Measurements from ENCODE around the gene IL10RA.
"Not testable (repeated sequence)": the region's sequence is repeated elsewhere in the genome, so short reads cannot be mapped to it uniquely, and the experiment has no call there.

The IL10RA gene

DNA sequence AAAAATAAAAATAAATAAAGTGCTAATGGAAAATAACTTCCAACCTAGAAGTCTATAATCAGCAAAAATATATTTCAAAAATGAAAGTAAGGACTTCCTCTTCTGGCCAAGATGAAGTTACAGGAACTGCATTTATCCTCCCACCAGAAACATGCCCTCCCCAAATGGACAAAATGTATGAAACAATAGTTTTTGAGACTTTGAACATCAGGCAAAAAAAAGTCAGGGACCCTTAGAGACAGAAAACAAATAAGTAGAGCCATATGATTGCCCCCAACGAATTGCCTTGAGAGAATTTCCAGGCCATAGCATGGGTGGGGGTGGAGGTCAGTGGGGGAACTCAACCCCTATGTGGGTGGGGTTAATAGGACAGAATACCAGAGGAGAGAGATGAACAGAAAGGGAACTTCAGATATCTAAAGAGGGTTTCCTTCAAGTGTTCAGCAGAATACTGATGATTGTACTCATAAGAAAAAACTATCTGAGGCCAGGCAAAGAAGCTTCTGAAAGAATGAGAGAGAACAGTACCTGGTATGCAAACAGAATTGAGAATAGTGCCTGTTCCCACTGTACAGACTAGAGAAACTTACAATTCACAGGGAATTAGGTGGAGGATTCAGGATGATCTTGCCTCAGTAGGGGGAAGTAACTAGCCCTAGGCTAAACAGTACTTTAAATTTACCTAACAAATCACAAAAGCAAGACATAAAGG lies 26.6 kb upstream of the IL10RA start:
- Histone ChIP-seq H3K27ac (peak overlapping the region in 4 of 21 experiments; percentile 11 to 63 (median 26)), H3K4me3 (no peak overlapping the region)

DNA sequence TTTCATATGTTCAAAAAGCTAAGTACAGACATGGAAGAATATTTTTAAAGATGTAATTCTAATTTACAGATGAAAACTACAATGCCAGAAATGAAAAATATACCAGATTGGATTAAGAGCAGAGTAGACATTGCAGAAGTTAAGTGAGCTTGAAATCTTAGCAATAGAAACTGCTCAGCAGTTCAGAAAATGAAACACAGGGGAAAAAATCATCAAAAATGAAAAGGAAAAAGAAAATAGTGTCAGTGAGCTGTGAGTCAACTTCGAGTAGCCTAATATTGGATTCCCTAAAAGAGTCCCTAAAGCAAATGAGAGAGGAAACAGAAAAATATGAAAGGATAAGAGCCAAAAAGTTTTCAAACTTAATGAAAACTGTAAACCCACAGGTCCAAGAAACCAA lies 25.8 kb upstream of the IL10RA start:
- peak overlapping the region in 3 of 21 experiments; percentile 11 to 63 (median 23) for H3K27ac ChIP-seq
- H3K4me3 ChIP-seq = no peak overlapping the region

DNA sequence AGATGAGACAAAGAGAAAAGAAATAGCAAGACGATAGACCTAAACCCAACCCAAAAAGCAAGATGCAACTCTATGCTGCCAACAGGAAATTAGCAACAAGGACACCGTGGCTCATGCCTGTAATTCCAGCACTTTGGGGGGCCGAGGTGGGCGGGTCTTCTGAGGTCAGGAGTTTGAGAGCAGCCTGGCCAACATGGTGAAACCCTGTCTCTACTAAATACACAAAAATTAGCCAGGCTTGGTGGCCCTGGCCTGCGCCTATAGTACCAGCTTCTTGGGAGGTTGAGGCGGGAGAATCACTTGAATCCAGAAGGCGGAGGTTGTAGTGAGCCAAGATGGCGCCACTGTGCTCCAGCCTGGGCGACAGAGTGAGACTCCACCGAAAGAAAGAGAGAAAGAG lies 24.3 kb upstream of the IL10RA start:
- Histone ChIP-seq H3K27ac (no peak overlapping the region), H3K4me3 (no peak overlapping the region)

DNA sequence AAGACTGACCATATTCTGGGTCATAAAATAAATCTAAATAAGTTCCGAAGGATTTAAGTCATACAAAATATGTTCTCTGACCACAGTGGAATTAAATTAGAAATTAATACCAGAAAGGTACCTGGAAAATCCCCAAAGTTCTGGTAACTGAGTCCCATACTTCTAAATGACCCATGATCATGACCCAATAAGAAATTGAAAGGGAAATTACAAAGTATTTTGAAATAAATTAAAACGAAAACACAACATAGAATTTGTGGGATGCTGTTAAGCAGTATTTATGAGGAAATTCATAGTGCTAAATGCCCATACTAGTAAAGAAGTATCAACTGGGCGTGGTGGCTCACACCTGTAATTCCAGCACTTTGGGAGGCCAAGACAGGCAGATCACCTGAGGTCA lies 23.4 kb upstream of the IL10RA start:
- Histone ChIP-seq H3K4me3 (no peak overlapping the region), H3K27ac (no peak overlapping the region)

DNA sequence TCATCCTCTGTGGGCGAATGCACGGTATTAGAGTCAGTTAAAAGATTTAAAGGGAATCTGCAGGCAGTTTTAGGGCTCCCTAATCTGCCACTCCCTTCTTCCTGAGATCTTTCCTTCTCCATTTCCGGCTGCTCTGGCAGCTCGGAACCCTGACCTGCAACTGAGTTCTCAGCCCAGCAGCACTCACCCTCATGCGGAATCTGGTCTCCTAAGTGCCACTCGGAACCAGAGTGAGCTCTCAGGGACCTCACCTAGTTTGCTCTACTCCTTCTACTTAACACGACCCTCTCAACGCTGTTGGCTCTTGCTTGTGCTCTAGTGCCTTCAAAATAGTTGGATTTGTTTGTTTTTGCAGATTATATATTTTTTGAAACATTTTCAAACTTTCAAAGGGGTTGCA lies 19.3 kb upstream of the IL10RA start:
- no peak overlapping the region for H3K27ac ChIP-seq
- no peak overlapping the region for H3K4me3 ChIP-seq

DNA sequence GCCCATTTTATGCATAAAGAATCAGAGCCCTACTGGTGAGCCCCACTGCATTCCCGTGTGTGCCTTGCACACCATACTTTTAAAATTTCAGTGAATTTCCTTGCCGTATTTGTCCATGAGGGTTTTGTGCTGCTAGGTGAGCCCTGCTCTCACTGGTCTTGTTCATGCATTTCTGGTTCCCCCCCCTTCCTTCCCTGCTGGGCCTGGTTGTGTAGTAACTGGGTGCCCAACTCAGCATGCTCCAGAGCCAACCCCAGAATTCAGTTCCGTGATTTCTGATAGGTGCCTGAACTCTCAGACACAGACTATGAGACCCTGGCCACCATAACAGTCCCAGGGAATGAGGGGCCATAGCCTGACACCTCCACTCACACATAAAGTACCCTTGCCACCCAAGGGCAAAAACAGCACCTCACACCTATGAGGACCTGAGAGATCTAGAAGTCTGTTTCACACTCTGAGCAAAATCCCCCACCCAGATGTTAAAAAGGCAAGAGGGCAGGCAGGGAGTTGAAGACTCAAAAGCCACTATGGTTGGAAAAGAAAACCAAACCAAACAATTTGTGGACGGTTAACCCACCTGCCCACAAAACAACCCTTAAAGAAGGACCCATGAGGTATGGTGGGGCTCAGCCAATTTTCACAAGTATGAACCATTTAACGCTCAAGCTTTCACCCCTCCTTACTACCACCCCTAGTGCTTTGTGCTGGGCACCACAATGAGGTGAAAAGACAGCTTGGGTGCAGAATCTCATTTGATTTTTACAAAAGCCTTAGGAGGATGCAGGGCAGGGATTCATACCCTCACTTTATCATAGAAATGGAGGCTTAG lies 16.8 kb upstream of the IL10RA start:
- Histone ChIP-seq H3K27ac (peak overlapping the region in 2 of 21 experiments; percentile 0 to 79), H3K4me3 (no peak overlapping the region)

DNA sequence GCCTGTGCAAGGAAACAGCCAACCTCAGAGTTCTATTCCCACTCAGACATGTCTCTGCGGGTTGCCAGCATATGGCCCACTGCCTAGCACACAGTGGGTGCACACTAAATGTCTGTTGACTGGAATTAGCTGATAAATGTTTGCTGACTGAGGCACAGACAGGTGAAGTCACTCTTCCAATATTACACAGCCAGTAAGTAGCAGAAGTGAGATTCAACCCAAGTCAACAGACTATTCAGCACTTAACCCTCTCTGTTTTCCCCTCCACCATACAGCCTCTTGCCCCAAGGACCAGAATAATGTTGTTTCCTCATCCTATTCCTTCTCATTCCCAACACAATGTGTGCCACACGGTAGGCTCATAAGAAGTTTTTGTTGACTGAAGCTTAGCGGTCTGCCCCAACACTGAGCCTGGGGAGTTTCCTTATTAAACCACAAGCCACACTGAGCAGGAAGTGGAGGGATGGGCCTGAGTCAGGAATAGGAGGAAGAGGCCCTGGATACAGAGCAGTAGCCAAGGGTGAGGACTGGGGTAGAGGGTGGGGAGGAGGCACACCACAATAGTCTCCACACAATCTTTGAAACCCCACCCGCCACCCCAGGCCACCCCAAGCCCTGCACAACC lies 15.7 kb upstream of the IL10RA start:
- no peak overlapping the region for H3K4me3 ChIP-seq
- H3K27ac ChIP-seq = peak overlapping the region in 6 of 21 experiments; percentile 0 to 79 (median 40)

DNA sequence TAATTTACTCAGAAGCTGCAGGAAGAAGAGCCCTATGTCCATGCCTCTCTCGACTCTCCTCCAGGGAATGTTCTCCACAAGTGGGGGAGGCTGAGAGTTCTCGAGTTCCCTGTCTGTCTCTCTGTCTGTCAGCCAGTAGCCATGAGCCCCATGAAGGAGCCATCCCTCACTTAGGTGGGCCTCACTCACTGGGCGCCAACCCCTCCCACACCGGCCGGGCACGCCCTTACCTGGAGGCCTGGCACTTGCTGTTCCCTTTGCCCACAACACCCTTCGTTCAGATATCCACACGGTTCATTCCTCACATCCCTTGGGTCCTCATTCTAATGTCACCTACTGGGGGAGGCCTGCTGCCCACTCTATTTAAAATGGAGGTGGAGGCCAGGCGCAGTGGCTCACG lies 14.2 kb upstream of the IL10RA start:
- Histone ChIP-seq H3K27ac (no peak overlapping the region), H3K4me3 (no peak overlapping the region)

DNA sequence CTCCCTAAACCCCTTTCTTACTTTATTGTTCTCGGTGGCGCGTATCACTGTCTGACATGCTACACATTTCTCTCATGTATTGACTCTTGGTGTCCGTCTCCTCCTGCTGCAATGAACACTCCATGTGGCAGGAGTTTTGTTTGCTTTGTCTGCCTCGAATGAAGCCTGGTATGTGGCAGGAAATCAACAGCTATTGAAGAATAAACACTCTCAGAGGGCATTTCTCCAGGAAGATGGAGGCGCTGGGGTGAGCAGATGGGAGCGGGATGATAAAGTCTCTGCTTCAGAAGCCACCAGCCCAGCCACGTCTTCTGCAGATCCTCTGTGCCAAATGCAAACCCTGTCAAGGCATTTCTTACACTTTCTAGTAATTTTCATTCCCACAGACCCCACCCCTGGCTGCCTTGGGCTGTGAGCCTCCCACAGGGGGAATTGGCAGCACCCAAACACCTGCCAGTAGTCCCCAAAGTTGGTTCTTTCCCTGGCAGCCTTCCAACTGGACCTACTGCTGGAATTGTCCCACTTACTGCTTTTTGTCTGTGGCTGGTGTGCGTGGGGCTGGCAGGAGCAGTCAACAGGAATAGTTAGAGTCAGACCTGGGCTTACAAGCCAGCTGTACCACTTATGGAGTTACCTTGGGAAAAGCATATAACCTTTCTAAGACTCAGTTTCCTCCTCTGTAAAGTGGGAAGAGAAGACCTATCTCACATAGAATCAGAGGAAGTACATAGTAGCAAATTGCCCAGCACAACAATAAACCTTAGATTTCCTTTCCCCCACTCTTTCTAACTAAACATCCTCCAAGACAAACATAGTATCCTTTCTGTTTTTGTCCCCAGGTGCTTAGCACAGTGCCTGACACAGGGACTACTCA lies 13.3 kb upstream of the IL10RA start:
- peak overlapping the region in 3 of 21 experiments; percentile 12 to 80 (median 61) for H3K27ac ChIP-seq
- no peak overlapping the region for H3K4me3 ChIP-seq

DNA sequence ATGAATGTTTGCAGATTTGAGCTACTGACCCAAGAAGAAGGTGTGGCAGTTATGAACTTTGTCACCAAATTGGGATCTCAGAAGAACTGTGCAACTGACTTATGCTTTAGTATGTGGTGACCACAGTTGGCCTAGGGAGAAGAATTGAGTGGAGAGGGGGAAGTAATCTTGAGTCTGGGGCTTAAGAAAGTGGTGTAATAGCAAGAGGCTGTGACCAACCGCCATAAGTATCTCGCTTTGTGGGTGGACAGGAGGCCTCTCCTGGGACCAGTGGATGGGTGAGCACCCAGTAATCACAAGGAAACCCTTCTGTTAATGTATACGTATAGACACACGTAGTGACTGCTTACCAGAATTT lies 12.7 kb upstream of the IL10RA start:
- Histone ChIP-seq H3K4me3 (no peak overlapping the region), H3K27ac (peak overlapping the region in 3 of 21 experiments; percentile 12 to 80 (median 61))

DNA sequence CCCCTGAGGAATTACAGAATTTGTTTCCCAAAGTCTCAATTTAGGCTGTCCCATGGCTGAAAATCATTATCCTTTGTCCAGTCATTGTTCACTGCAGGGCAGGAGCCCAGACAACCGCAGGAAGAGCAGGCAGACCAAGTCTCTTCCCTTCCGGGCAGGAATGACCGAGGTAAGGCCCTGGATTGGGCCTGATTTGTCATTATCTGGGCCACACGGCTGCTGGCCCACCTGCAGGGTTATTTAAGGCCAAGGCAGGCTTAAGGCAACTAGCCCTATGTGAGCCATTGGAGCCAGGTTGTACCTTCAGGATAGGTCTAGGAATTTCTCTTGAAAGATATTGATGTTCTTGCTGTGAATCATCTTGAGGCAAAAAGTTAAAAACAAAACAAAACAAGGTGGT lies 9.7 kb upstream of the IL10RA start:
- Histone ChIP-seq H3K4me3 (no peak overlapping the region), H3K27ac (peak overlapping the region in 7 of 21 experiments; percentile 5 to 60 (median 34))

DNA sequence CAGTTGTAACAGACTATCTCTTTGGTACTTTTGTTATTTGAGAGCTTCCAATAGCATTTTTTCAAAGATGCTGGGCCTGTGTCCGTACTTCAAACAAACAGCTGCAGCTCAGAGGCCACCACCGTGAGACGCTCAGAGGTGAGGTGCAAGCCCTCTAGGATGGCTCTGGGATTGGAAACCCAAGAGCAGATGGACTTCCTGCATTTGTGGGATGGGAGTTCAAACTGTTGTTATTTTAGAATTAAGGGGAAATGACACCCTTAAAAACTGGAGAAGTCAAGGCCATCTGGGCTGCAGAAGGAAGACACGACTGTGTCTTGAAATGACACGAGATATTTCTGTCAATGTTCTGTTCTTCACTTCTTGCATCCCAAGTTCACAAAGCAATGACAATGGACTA lies 9.2 kb upstream of the IL10RA start:
- H3K4me3 ChIP-seq = no peak overlapping the region
- H3K27ac ChIP-seq = peak overlapping the region in 6 of 21 experiments; percentile 11 to 84 (median 36)

DNA sequence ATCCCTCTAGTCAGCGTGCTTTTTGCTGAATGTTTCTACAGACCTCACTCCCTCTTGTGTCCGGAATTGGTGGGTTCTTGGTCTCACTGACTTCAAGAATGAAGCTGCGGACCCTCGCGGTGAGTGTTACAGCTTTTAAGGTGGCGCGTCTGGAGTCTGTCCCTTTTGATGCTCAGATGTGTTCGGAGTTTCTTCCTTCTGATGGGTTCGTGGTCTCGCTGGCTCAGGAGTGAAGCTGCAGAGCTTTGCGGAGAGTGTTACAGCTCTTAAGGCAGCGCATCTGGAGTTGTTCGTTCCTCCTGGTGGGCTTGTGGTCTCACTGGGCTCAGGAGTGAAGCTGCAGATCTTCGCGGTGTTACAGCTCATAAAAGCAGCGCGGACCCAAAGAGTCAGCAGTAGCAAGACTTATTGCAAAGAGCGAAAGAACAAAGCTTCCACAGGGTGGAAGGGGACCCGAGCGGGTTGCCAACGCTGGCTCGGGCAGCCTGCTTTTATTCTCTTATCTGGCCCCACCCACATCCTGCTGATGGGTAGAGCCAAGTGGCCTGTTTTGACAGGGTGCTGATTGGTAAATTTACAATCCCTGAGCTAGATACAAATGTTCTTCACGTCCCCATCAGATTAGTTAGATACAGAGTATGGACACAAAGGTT lies 8.5 kb upstream of the IL10RA start:
- H3K27ac ChIP-seq = peak overlapping the region in 4 of 21 experiments; percentile 11 to 84 (median 17)
- not testable (repeated sequence) for H3K4me3 ChIP-seq

DNA sequence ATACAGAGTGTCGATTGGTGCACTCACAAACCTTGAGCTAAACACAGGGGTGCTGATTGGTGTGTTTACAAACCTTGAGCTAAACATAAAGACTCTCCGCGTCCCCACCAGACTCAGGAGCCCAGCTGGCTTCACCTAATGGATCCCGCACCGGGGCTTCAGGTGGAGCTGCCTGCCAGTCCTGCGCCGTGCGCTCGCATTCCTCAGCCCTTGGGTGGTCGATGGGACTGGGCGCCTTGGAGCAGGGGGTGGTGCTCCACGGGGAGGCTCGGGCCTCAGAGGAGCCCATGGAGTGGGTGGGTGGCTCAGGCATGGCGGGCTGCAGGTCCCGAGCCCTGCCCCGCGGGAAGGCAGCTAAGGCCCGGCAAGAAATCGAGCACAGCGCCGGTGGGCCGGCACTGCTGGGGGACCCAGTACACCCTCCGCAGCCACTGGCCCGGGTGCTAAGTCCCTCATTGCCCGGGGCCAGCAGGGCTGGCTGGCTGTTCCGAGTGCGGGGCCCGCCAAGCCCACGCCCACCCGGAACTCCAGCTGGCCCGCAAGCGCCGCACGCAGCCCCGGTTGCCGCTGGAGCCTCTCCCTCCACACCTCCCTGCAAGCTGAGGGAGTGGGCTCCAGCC lies 7.8 kb upstream of the IL10RA start:
- H3K27ac ChIP-seq = peak overlapping the region in 6 of 21 experiments; percentile 1 to 84 (median 75)
- H3K4me3 ChIP-seq = not testable (repeated sequence)

DNA sequence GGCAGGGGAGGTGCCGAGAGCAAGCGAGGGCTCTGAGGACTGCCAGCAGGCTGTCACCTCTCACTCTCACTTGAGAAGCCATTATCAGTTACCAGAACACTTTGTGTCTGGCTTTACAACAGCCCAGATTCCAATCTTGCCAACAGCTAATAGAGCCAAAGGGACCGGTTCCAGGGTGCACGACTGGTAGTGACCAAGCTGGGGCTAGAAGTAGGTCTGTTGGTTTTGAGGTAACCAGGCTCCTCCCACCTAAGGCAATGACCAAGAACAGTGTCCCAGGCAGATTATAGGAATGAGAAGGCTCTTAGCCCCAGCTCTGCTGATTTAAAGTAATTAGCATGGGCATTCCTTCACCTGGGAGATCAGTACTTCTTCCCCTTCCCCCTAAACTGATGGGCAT lies 7.2 kb upstream of the IL10RA start:
- H3K27ac ChIP-seq = peak overlapping the region in 12 of 21 experiments; percentile 1 to 84 (median 72)
- H3K4me3 ChIP-seq = no peak overlapping the region

DNA sequence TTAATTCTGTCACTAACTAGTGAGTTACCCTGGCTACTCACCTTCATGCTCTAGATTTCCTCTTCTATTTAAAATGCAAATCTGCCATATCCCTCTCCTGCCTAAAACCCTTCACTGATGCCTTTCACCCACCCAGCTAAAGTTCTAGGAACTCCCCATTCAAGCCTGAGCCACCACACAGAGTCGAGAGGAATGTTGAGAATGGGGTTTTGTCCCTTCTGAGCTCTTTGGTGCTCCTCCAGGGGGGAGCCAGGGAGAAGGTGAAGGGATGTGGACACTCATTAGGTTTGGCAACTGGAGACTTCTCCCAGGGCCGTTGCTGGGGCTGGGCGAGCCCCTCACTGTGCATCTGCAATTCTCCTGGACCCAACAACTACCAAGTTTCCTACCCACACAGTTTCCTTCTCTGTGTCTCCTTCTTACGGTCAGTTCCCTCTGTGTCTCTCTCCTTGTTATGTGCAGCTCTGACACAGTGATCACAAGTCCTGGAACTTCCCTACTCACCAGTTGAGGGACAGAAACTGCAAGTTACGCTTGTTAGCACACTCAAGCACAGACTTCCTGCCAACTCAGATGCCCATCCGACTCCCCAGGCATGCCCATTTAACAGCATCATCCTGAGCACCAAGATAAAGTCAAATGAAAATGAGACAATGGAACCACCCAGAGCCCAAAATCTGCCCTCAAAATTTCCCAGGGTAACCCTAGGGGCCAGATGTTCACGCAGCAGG lies 6.5 kb upstream of the IL10RA start:
- Histone ChIP-seq H3K4me3 (no peak overlapping the region), H3K27ac (peak overlapping the region in 13 of 21 experiments; percentile 17 to 84 (median 71))

DNA sequence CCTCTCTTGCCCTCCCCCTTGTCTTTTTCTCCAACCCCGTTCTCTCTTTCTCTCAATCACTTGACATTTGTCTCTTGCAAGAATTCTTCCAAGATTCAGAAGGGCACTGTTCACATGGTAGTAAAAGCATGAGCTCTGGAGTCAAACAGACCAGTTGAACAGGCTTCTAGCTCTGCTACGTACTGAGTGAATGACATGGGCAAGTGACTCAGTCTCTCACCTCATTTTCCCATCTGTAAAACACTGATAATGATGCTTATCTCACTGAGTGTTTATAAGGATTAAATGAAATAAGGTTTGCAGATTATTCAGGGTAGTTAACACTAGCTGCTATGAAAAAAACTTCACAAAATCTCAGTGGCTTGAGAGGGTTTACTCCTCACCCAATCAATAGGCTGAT lies 5.9 kb upstream of the IL10RA start:
- Histone ChIP-seq H3K4me3 (no peak overlapping the region), H3K27ac (peak overlapping the region in 10 of 21 experiments; percentile 15 to 84 (median 73))

DNA sequence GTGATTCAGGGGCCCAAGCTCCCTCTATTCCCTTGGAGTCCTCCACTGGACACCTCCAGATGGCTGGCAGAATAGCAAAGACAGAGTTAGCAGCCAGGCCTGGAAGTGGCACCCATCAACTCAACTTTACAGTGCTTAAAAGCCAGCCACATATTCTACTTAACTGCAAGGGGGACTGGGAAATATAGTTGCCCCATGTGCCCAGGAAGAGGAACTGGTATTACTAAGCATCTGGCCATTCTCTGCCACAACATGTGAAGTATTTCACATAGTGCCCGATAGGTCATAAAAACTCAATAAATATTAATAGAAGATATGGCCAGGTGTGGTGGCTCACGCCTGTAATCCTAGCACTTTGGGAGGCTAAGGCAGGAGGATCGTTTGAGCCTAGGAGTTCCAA lies 5.5 kb upstream of the IL10RA start:
- Histone ChIP-seq H3K27ac (peak overlapping the region in 7 of 21 experiments; percentile 37 to 84 (median 73)), H3K4me3 (no peak overlapping the region)
